Activated CD4-positive, alpha-beta memory T cell treated with anti-CD3 and anti-CD28 coated beads, Interleukin-2, amount 10 ng/mL, durations not matched to agents 7 days and 5 days (primary cell): Measurements from ENCODE around the gene NOXA1. TPM values are rescaled to one million over a fixed set of nuclear protein-coding genes. Genes with fewer than 3 reads are reported as not detected.

Experiments used
- CTCF ChIA-PET: fragments of 350-600 bp; sonication (Branson Sonifier 250); formaldehyde crosslinking; loops from one replicate; lab custom pipeline; 2021; ENCODE audit warnings: antibody characterized with exemption, inconsistent platforms; lab: Charles Lee
- POLR2A ChIA-PET: fragments of 350-600 bp; sonication (Branson Sonifier 250); formaldehyde crosslinking; loops from one replicate; lab custom pipeline; 2021; ENCODE audit warnings: antibody characterized with exemption; lab: Charles Lee
- DNase-seq: peaks from one replicate; pipeline ENCODE4 v3.0.0-alpha.2; 2020
- H3K27ac Mint-ChIP-seq: one replicate; pipeline ENCODE4 v1.8.0; 2021; ENCODE audit warnings: mild to moderate bottlenecking, mixed read lengths
- H3K27me3 Mint-ChIP-seq: one replicate; pipeline ENCODE4 v1.8.0; 2021; ENCODE audit warnings: mixed read lengths
- H3K36me3 Mint-ChIP-seq: one replicate; pipeline ENCODE4 v1.8.0; 2021; ENCODE audit warnings: low read depth, mixed read lengths
- H3K4me1 Mint-ChIP-seq: one replicate; pipeline ENCODE4 v1.8.0; 2021; ENCODE audit warnings: mixed read lengths
- H3K4me3 Mint-ChIP-seq: one replicate; pipeline ENCODE4 v1.8.0; 2021; ENCODE audit warnings: mild to moderate bottlenecking, mixed read lengths
- H3K9me3 Mint-ChIP-seq: one replicate; pipeline ENCODE4 v1.8.0; 2021; ENCODE audit warnings: mixed read lengths
- total RNA-seq, 2 experiments: library from RNA; stranded (reverse); gene quantifications; one replicate each; pipeline ENCODE4 v1.2.3, GENCODE V29; 2021

Gene NOXA1
- total RNA-seq, 2 experiments from 2014 or later, result 0.50 to 0.73 TPM

DNA sequence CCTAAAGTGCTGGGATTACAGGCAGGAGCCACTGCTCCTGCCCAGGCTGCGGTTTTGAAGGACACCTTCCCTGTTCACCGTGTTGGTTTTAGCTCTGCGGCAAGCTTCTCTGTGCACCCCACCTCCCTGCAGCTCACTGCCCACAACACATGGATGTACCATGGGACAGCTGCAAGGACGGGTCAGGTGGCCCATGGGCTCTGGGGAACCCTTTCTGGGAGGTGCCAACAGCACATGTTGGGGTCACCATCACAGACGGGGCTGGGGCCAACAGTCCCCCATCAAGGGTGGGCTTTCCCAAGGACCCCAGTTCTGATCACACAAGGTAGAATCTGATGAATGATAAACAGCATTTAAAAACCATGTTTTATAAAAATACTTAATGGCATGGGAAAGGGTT lies 7.7 kb upstream of the NOXA1 start:
- no peak for DNase-seq
- Mint-ChIP-seq H3K27ac (no peak overlapping the region), H3K36me3 (no peaks in the 10 kb centered on the region), H3K9me3 (no peaks in the 10 kb centered on the region), H3K4me1 (peaks cover 20% of the 10 kb centered on the region), H3K27me3 (no peaks in the 10 kb centered on the region), H3K4me3 (no peak overlapping the region)
- ChIA-PET POLR2A (no interaction called here), CTCF (interaction anchor here (1.2 kb wide), 1 partner anchor 10 kb away, joined by 3 read pairs; no protein-coding TSS in a partner anchor)

GRCh38 chr9:137416006-137416562 lies 7.1 kb upstream of the NOXA1 start:
- Mint-ChIP-seq H3K27ac (no peak overlapping the region), H3K4me3 (no peak overlapping the region), H3K27me3 (no peaks in the 10 kb centered on the region), H3K4me1 (peaks cover 16% of the 10 kb centered on the region), H3K36me3 (no peaks in the 10 kb centered on the region), H3K9me3 (no peaks in the 10 kb centered on the region)
- ChIA-PET POLR2A (no interaction called here), CTCF (no interaction called here)
- DNase-seq, result no peak

DNA sequence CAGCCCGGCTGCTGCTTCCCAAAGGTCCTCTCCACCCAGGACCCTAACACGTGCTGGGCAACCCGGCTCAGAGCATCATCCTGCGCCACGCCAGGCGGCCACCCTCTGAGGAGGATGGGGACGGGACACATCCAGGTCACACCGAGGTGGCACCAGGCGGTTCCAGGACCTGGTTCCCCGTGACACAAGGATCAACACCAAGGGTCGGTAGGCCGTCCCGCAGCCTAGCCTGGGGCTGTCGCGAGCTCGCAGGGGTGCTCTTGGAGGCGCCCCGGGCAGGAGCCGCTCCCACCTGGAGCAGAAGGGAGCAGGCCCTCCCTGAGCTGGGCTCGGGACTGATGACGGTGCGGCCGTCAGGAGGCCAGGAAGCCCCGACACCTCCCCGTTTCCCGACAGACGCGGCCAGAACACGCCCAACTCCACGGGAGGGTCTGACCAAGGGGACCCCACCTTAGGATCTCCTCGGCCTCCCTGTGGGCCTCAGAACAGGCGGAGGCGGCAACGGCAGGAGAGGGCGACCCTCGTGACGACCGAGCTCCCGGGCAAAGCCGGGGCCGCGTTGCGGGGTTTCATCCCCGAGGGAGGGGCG lies 6.5 kb upstream of the NOXA1 start:
- POLR2A ChIA-PET, result no interaction called here
- H3K9me3 Mint-ChIP-seq, result no peaks in the 10 kb centered on the region
- H3K36me3 Mint-ChIP-seq, result no peaks in the 10 kb centered on the region
- no peak overlapping the region for H3K4me3 Mint-ChIP-seq
- H3K27me3 Mint-ChIP-seq, result no peaks in the 10 kb centered on the region
- H3K27ac Mint-ChIP-seq, result no peak overlapping the region
- peaks cover 14% of the 10 kb centered on the region for H3K4me1 Mint-ChIP-seq
- no peak for DNase-seq
- CTCF ChIA-PET, result no interaction called here

- DNase-seq, result no peak
- no peaks in the 10 kb centered on the region for H3K27me3 Mint-ChIP-seq
- peaks cover 19% of the 10 kb centered on the region for H3K4me1 Mint-ChIP-seq
- H3K36me3 Mint-ChIP-seq, result no peaks in the 10 kb centered on the region
- H3K27ac Mint-ChIP-seq, result no peak overlapping the region
- peak overlapping the region; percentile 53 for H3K4me3 Mint-ChIP-seq
- POLR2A ChIA-PET, result interaction anchor here (1.0 kb wide), 1 partner anchor 101 kb away, joined by 4 read pairs; no protein-coding TSS in a partner anchor
- no peaks in the 10 kb centered on the region for H3K9me3 Mint-ChIP-seq
- CTCF ChIA-PET, result no interaction called here
Measured at GRCh38 chr9:137417161-137418021, 5.8 kb upstream of the NOXA1 start.

DNA sequence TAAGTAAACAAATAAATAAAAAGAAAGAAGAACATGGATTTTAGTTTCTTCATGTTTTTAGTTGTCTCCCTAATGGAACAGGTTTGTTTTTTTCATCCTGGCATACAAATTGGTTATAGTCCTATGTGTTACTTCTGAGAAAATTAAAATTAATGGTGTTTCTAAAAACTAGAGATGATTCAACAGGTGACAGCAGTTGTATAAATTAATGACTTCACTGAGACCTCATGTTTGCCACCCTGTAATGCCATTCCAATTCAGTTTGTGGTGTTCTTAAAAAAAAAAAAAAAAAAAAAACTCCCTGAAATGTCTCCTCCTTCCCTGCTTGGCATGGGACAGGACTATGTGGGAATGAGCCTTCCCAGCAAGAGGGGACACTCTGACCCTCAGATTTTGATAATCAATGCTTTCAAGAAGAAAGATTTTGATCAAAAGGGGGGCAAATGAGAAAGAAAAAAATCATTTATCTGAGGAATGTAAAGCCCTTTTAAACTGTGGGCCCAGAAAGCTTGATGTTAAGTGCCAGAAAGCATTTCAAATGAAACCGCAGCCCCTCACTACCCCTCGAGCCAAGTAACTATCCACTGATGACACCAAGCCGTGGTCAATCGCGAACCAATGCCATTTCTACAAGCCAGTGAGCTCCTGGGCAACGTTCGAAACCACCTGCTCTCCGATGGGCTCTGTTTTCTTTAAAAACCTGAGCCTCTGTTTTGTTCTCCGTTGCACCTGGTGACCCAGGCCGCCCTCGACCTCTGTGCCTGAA lies 1.2 kb upstream of the NOXA1 start:
- ChIA-PET CTCF (interaction anchor here (0.9 to 2.0 kb wide), 7 partner anchors 11 to 124 kb away, joined by 3 to 19 read pairs (median 4); partner anchors contain the start of gene NSMF), POLR2A (interaction anchor here (0.7 to 1.9 kb wide), 10 partner anchors 9 to 182 kb away, joined by 3 to 15 read pairs (median 6); partner anchors contain the start of genes MRPL41, NRARP, NSMF and PNPLA7)
- H3K9me3 Mint-ChIP-seq, result no peaks in the 10 kb centered on the region
- peak overlapping the region; percentile 78 for H3K4me3 Mint-ChIP-seq
- H3K36me3 Mint-ChIP-seq, result no peaks in the 10 kb centered on the region
- H3K27ac Mint-ChIP-seq, result peak overlapping the region; percentile 50
- no peak for DNase-seq
- H3K27me3 Mint-ChIP-seq, result peaks cover 7% of the 10 kb centered on the region
- H3K4me1 Mint-ChIP-seq, result peaks cover 15% of the 10 kb centered on the region

- Mint-ChIP-seq H3K9me3 (no peaks in the 10 kb centered on the region), H3K36me3 (no peaks in the 10 kb centered on the region), H3K4me3 (peak overlapping the region; percentile 32), H3K4me1 (peaks cover 15% of the 10 kb centered on the region), H3K27me3 (peaks cover 7% of the 10 kb centered on the region), H3K27ac (no peak overlapping the region)
- no peak for DNase-seq
- ChIA-PET POLR2A (interaction anchor here (0.5 to 1.9 kb wide), 11 partner anchors 12 to 309 kb away, joined by 3 to 15 read pairs (median 5); partner anchors contain the start of genes DPP7, EHMT1, NRARP and NSMF), CTCF (interaction anchor here (0.8 to 2.0 kb wide), 11 partner anchors 13 to 147 kb away, joined by 3 to 19 read pairs (median 4); partner anchors contain the start of genes MRPL41 and NRARP)
Measured at GRCh38 chr9:137423514-137424291, 510 bp downstream of the NOXA1 start.

DNA sequence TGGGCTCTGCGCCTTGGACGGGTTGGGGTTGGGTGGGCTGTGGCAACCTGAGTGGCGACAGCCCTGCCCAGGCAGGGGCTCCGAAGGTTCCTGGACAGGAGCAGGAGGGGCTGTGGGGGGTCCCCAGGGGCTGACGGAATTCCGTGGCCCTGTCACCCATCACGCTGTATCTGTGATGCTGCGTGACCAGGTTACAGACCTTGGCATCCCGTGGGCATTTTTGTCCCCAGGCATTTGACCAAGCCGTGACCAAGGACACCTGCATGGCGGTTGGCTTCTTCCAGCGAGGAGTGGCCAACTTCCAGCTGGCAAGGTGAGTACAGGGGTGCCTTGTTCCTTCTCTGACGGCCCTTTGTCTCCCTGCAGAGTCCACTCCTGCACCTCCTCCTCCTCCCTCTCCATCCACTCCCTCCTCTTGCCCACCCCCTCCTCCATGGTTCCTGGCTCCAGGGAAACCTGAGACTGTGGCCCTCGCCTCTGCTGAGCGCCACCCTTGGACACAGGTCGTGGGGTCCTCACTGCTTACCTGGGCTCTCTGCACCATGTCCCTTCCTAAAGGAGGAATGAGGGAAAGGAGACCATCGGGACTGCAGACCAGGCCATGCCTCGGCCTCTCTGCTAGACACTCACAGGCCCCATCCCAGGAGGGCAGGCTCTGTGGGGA lies 3.0 kb downstream of the NOXA1 start:
- H3K9me3 Mint-ChIP-seq, result no peaks in the 10 kb centered on the region
- H3K27me3 Mint-ChIP-seq, result peaks cover 7% of the 10 kb centered on the region

GRCh38 chr9:137427454-137428310 lies 4.5 kb downstream of the NOXA1 start:
- ChIA-PET POLR2A (no interaction called here), CTCF (no interaction called here)

More for the DNA sequence above, 3.0 kb downstream of the NOXA1 start:
- Mint-ChIP-seq H3K4me3 (no peak overlapping the region), H3K36me3 (no peaks in the 10 kb centered on the region), H3K27ac (no peak overlapping the region), H3K4me1 (peaks cover 14% of the 10 kb centered on the region)
- DNase-seq, result no peak
- ChIA-PET POLR2A (no interaction called here), CTCF (interaction anchor here (1.2 kb wide), 1 partner anchor 18 kb away, joined by 3 read pairs; no protein-coding TSS in a partner anchor)

DNA sequence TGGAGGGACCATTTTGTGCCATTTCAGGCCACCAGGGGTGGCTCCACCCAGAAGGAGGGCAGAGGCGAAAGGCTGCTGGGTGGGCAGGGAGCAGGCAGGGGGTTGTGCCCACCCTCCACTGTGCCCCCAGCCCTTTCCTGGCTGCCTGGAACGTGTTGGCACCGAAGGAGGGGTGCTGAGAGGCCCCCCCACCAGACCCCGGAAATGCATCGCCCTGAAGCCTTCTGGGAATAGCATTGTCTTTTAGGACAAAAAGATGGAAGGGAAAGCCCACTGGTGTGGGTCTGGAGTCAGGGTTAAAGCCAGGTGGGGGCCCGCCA lies 5.1 kb downstream of the NOXA1 start:
- peaks cover 7% of the 10 kb centered on the region for H3K27me3 Mint-ChIP-seq
- H3K36me3 Mint-ChIP-seq, result no peaks in the 10 kb centered on the region
- H3K9me3 Mint-ChIP-seq, result no peaks in the 10 kb centered on the region
- H3K27ac Mint-ChIP-seq, result no peak overlapping the region
- CTCF ChIA-PET, result no interaction called here
- peaks cover 4% of the 10 kb centered on the region for H3K4me1 Mint-ChIP-seq
- no peak overlapping the region for H3K4me3 Mint-ChIP-seq
- DNase-seq, result no peak
- POLR2A ChIA-PET, result no interaction called here

More at GRCh38 chr9:137427454-137428310, 4.5 kb downstream of the NOXA1 start:
- Mint-ChIP-seq H3K4me3 (no peak overlapping the region), H3K9me3 (no peaks in the 10 kb centered on the region), H3K36me3 (no peaks in the 10 kb centered on the region), H3K27me3 (peaks cover 7% of the 10 kb centered on the region), H3K4me1 (peaks cover 4% of the 10 kb centered on the region), H3K27ac (no peak overlapping the region)
- DNase-seq, result no peak

GRCh38 chr9:137428841-137429545 lies 5.8 kb downstream of the NOXA1 start:
- CTCF ChIA-PET, result no interaction called here
- Mint-ChIP-seq H3K27me3 (peaks cover 7% of the 10 kb centered on the region), H3K4me1 (peaks cover 4% of the 10 kb centered on the region), H3K27ac (no peak overlapping the region), H3K4me3 (no peak overlapping the region), H3K36me3 (no peaks in the 10 kb centered on the region), H3K9me3 (no peaks in the 10 kb centered on the region)
- no peak for DNase-seq
- POLR2A ChIA-PET, result no interaction called here

GRCh38 chr9:137429546-137429890 lies 6.3 kb downstream of the NOXA1 start:
- H3K27me3 Mint-ChIP-seq, result peaks cover 3% of the 10 kb centered on the region
- H3K9me3 Mint-ChIP-seq, result no peaks in the 10 kb centered on the region
- CTCF ChIA-PET, result no interaction called here
- H3K4me3 Mint-ChIP-seq, result no peak overlapping the region
- DNase-seq, result no peak
- H3K4me1 Mint-ChIP-seq, result peaks cover under 1% of the 10 kb centered on the region
- no peaks in the 10 kb centered on the region for H3K36me3 Mint-ChIP-seq
- POLR2A ChIA-PET, result no interaction called here
- no peak overlapping the region for H3K27ac Mint-ChIP-seq
